ENCODE results near the gene MATR3. TPM values are rescaled to one million over a fixed set of nuclear protein-coding genes. Genes with fewer than 3 reads are reported as not detected.

Gene MATR3
- total and polyA plus RNA-seq, 2 of the 4 experiments (the other 2 are of a cell fraction) = 81.4 to 367 TPM

DNA sequence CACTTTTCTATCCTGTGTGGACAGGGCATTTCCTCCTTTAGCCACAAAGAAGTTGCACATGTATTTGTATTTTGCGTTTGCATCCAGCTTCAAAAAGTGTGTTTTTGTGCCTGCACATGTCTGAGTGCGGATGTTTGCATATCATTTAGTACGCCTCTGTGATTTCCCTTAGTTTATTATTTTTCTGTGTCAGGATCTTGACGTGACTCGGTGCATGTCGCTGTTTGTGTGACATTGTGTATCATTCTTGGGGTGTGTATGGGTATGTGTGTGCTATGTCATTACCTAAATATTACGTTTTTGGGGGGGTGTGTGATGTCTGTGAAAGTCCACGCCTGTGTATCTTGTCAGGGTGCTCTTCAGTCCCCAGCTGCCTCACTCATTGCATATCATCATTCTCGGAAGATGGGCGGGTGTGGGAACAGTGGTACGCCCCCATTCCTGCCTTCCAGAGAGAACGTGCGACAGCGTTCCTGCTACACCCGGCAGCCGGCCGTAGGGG lies 47.7 kb downstream of the MATR3 start:
- dilution Hi-C loops (cut with HindIII; ENCODE audit: low sequenced_read_pairs, unreplicated experiment) (no loop called here), in situ Hi-C loops (cut with MboI; ENCODE audit: low sequenced_read_pairs) (no loop called here), intact Hi-C loops (cut with micrococcal nuclease) (no loop called here)
- peak overlapping the region in 1 of 2 experiments; percentile 75; a peak in 3 of 4 replicates for H4K8ac ChIP-seq (ENCODE audit: low read depth in 2 of 2, low read length in 2 of 2)
- POLR2A ChIA-PET (ENCODE audit: unreplicated experiment) = no interaction called here
- H3K9me1 ChIP-seq (ENCODE audit: insufficient read depth, low read length) = peaks cover 8% of the 10 kb centered on the region; the same call in 1 of the 2 replicates
- H2AK5ac ChIP-seq (ENCODE audit: low read depth, low read length) = peak overlapping the region; percentile 27; the same call in 1 of the 2 replicates
- no peak for DNase-seq
- no peak overlapping the region for H2BK120ac ChIP-seq (ENCODE audit: low read depth, low read length)
- H2BK20ac ChIP-seq (ENCODE audit: low read depth, low read length) = no peak overlapping the region
- CTCF ChIA-PET = interaction anchor here (1.3 to 1.4 kb wide), 2 partner anchors 12 to 14 kb away, joined by 3 to 4 read pairs; no protein-coding TSS in a partner anchor
- WGBS, 2 experiments (ENCODE audit: extremely low coverage in 2 of 2, insufficient read length in 1 of 2) = 9% methylated on average over 11 of the region's 17 CpGs; no CpG with 5 or more reads in 1 of the 2 experiments
- H3K4me2 ChIP-seq (ENCODE audit: low read depth, low read length) = peak overlapping the region; percentile 91
- H4K20me1 ChIP-seq (ENCODE audit: insufficient read depth, low read length) = peaks cover 48% of the 10 kb centered on the region
- peaks cover 0 to 42% of the 10 kb centered on the region in 2 experiments; a peak in 2 of 4 replicates for H3K79me1 ChIP-seq (ENCODE audit: low read depth in 1 of 2, low read length in 2 of 2)
- H3K36me3 ChIP-seq (ENCODE audit: control insufficient read depth, insufficient read depth, low read length) = no peaks in the 10 kb centered on the region
- peak overlapping the region; percentile 26 for H3K27ac ChIP-seq (ENCODE audit: insufficient read depth, low read length)
- H3K4me3 ChIP-seq (ENCODE audit: insufficient read depth, low read depth, low read length) = peak overlapping the region; percentile 76
- H2BK15ac ChIP-seq (ENCODE audit: low read depth, low read length) = no peak overlapping the region
- no peak overlapping the region for H4K5ac ChIP-seq (ENCODE audit: low read depth, low read length)
- no TSS peak for BruUV-seq (replicated peaks)
- H4K91ac ChIP-seq (ENCODE audit: insufficient read depth, low read depth, low read length) = no peak overlapping the region
- H2AK9ac ChIP-seq (replicated peaks; ENCODE audit: low read depth, low read length, poor library complexity) = peak overlapping the region; percentile 34
- peak overlapping the region; percentile 68; the same call in 1 of the 2 replicates for H3K23ac ChIP-seq (ENCODE audit: low read depth, low read length)
- TF ChIP-seq NFE2L2 (IDR thresholded peaks at IDR 0.05; ENCODE audit: low read depth, low read length) (no peak), BHLHE40 (IDR thresholded peaks at IDR 0.05; ENCODE audit: low read depth, low read length) (peak; percentile 98; the same call in 1 of the 2 replicates), RCOR1 (IDR thresholded peaks at IDR 0.05; ENCODE audit: insufficient replicate concordance, low read length) (no peak)
- TF ChIP-seq, protein P1, sequence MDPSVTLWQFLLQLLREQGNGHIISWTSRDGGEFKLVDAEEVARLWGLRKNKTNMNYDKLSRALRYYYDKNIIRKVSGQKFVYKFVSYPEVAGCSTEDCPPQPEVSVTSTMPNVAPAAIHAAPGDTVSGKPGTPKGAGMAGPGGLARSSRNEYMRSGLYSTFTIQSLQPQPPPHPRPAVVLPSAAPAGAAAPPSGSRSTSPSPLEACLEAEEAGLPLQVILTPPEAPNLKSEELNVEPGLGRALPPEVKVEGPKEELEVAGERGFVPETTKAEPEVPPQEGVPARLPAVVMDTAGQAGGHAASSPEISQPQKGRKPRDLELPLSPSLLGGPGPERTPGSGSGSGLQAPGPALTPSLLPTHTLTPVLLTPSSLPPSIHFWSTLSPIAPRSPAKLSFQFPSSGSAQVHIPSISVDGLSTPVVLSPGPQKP (IDR thresholded peaks at IDR 0.05; ENCODE audit: borderline replicate concordance, low read depth, low read length) = no peak
- H2BK5ac ChIP-seq (ENCODE audit: low read depth, low read length, poor library complexity, severe bottlenecking) = peak overlapping the region; percentile 38
- H3K27me3 ChIP-seq (ENCODE audit: control insufficient read depth, insufficient read depth, low read length) = no peaks in the 10 kb centered on the region
- ATAC-seq (ENCODE audit: low read depth) = no peak
- peak overlapping the region; percentile 17; the same call in 1 of the 2 replicates for H3K4ac ChIP-seq (ENCODE audit: low read depth, low read length)
- H3K9ac ChIP-seq (ENCODE audit: low read depth, low read length) = peak overlapping the region; percentile 52; the same call in 1 of the 2 replicates
- H2AFZ ChIP-seq (replicated peaks; ENCODE audit: low read length, poor library complexity) = peak overlapping the region; percentile 96
- no peak overlapping the region for H3K18ac ChIP-seq (ENCODE audit: low read depth, low read length)
- no peaks in the 10 kb centered on the region for H3K9me3 ChIP-seq (ENCODE audit: control insufficient read depth, insufficient read depth, low read length)
- H3K4me1 ChIP-seq (ENCODE audit: control insufficient read depth, insufficient read depth, low read length) = peaks cover 3% of the 10 kb centered on the region
- peak overlapping the region; percentile 64; the same call in 1 of the 2 replicates for H3K14ac ChIP-seq (replicated peaks; ENCODE audit: low read depth, low read length)
- H3K56ac ChIP-seq (ENCODE audit: extremely low read depth, insufficient read depth, low read length) = no peak overlapping the region

Data from IMR-90 (cell line).